GM04504 (cell line): ENCODE measurements around the gene CBFA2T3.

Experiments
- DNase-seq: peaks from one replicate; pipeline ENCODE4 v3.0.0-alpha.2; 2012; ENCODE audit warnings: low read depth

The CBFA2T3 gene

GRCh38 chr16:88877564-88878289 is 99.3 kb downstream of the CBFA2T3 start:
- no peak for DNase-seq

GRCh38 chr16:88876942-88877526 is 100.0 kb downstream of the CBFA2T3 start:
- no peak for DNase-seq

DNA sequence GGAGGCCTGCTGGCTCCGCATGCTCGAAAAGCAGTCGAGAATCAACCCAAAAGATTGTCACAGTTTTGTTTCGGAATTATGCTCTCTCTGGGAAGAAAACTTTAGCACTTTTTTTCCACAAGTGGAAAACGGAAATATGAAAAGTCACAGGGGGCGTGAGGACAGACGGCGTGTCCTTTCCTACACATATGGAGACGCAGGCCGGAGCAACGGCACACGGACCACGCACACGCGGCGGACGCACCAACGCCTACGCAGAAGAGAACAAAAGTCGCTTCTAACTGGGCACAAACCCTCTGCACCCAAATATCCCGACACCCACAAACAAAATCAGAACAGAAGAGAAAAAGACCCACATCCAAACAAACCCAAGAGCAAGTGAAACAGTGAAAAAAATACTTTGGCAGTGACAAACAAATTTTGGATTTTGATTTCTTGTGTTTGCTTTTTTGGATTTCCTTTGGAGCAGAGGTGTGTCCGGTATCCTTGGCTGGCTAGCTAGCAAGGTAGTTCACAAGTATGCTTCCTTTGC is 101.2 kb downstream of the CBFA2T3 start:
- no peak for DNase-seq

DNA sequence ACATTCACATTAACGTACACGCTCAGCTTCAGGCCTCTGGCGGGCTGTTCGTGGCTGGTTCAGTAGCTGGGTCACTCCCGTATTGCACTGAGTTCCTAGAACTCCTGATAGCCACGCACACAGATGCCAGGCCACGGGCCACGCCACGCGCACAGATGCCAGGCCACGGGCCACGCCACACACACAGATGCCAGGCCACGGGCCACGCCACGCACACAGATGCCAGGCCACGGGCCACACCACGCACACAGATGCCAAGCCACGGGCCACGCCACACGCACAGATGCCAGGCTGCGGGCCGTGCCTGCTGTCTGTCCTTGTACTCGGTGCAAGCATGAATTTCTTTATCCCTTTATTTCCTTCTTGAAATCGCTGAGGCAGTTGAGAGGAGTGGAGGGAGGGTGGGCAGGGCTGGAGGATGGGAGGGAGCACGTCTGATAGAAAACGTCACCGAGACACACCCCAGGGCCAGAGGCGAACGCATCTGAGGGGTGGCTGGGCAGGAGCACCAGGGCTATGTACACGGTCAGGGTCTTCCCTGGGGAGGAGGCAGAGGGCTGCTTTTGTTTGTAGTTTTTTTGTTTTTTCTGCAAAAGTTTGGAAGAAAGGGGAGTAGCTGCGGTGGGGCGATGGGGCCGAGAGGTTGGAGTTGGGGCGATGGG is 101.9 kb downstream of the CBFA2T3 start:
- DNase-seq: no peak

GRCh38 chr16:88872650-88873331 is 104.2 kb downstream of the CBFA2T3 start:
- no peak for DNase-seq

- DNase-seq: no peak
Observed at GRCh38 chr16:88871730-88872416, 105.1 kb downstream of the CBFA2T3 start.

DNA sequence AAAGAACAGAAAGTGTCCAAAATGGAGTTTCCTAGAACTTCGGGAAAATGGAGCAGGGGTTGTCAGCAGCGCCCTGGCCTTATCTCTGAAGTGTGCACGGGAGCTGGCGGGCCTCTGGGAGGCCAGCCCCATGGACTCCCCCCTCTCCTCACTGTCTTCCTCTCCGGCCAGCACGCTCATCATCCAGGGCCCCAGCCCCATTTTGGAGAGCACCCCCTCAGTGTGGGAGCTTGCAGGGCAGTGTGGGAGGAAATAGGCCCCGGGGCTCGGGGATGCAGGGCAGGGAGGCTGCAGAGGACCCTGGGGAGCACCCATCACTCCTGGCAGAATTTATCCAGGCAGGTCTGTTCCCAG is 105.7 kb downstream of the CBFA2T3 start:
- no peak for DNase-seq

GRCh38 chr16:88870608-88871348 is 106.2 kb downstream of the CBFA2T3 start:
- no peak for DNase-seq

GRCh38 chr16:88869673-88869980 is 107.4 kb downstream of the CBFA2T3 start:
- DNase-seq: no peak

DNA sequence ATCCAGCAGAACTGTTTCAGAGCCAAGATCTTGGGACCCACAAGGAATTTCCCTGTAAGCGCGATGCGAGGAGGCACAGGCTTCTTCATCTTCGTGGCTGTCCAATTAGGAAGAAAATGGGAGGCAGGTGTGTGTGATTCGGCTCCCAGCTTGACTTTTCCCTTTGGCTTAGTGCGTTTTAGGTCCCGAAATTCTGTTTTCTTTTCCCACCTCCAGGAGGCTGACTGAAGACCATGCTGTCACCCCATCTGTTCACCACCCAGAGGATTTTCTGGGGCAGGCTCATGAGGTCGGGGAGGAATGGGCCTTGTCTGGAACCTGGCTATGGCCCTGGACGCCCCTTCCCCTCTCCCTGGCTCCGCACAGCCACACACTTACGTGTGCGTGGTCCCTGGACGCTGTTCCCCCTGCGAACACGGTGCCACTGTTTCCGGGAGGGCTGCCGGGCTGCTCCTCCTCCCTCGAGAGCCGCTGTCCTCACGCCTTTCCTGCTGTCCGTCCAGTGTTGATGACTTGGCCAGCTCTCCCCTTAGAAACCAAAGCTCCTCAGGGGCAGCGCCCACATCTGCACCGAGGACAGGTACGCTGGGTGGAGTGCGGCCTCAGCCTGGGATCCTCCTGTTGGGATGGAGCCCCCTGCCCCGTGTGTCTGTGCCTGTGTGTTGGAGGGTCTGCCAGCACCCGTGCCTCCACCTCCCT is 107.9 kb downstream of the CBFA2T3 start:
- DNase-seq: no peak

- no peak for DNase-seq
Observed at GRCh38 chr16:88867581-88868246, 109.3 kb downstream of the CBFA2T3 start.

- DNase-seq: no peak
Observed at GRCh38 chr16:88866151-88866920, 110.7 kb downstream of the CBFA2T3 start, which contains the start of gene PABPN1L. Gene PABPN1L (minus strand): TSS chr16:88866660. CDS start chr16:88866606, 54 bp downstream.

GRCh38 chr16:88865742-88866141 is 111.3 kb downstream of the CBFA2T3 start:
- no peak for DNase-seq

DNA sequence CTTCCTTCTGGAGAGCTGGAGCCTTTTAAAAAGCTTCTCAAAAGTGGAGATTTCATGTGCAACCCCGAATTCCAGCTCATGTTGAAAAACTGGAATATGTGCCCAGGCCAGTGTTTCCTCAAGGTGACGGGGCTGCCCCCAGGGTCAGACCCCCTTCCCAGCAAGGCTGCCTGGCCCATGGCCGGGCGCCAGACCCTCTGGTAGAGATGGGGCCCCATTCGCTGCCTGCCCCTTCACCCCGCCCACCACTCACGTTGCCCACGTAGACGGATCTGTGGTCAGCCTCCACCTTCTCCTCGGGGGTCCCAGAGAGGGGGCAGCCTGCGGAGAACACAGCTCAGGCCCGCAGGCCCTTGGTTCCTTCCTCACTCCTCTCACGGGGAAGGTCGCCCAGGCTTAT is 111.7 kb downstream of the CBFA2T3 start:
- no peak for DNase-seq

GRCh38 chr16:88864521-88864920 is 112.5 kb downstream of the CBFA2T3 start:
- no peak for DNase-seq

DNA sequence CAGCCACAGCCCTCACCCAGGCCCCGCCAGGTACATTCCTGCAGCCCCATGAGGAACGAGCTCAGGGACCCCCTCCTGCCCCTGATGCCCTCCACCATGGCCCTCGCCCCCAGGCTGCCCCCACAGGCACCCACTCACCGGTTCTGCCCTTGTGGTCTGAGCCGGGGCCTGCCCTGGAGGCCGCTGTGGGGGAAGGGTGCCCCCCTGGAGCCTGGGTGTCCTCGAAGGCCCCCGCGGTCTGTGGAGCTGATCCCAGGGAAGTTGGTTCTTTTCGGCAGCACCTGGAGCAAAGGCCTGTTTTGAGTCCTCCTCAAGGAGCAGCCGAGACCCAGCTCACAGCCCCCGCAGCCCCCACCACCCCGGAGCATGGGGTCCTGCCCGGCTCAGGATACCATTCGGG is 112.9 kb downstream of the CBFA2T3 start:
- DNase-seq: no peak

DNA sequence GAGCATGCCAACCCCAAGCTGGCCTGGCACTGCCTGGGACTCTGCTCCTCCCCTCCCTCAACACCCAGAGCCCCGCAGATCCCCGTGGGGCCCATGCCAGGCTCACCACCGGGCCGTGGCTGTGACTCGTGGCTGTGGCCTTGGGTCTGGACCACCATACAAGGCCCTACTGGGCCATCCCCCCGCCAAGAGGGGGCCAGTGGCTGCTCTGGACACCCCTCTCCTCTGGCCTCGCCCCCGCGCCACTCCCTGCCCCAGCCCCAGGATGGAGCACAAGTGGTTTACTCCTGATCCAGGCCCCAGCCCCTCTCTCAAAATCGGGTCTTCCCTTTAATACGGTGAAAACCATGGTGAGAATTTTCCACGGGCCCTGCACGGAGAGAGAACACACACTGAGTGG is 113.6 kb downstream of the CBFA2T3 start:
- no peak for DNase-seq

DNA sequence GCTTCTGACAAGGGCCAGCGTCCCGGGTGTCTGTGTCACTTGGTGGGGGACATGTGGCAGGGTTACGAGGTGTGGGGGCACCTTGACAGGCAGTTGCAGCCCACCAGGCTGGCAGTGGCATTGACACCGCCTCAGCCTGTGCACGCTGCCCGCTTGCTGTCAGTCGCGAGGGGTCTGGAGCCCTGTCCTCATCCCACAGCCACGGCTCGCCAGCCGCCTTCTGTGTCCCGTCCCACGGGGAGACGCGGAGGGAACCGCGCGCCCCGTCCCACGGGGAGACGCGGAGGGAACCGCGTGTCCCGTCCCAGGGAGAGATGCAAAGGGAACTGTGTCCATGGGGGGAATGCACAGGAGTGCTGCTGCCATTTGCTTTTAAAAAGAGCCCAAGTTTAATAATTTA is 114.0 kb downstream of the CBFA2T3 start:
- DNase-seq: no peak

GRCh38 chr16:88861359-88861758 is 115.6 kb downstream of the CBFA2T3 start:
- no peak for DNase-seq
